Kidney (tissue), 14 donors: Measurements from ENCODE around the gene ASB2. TPM values are rescaled to one million over a fixed set of nuclear protein-coding genes. Genes with fewer than 3 reads are reported as not detected.

Experiments used
- DNase-seq, 5 donors: peaks; one replicate each; pipeline ENCODE4 v3.0.0-alpha.2; 2013 to 2020
- FAIRE-seq: peaks from 2 replicates; lab custom pipeline; 2012; peaks lifted over from hg19 to GRCh38; lab: Jason Lieb, UNC
- H3K27ac ChIP-seq, 2 donors: one replicate each; pipeline ENCODE4 v1.7.0; 2013; ENCODE audit warnings: low read depth in 2 of 2, low read length in 2 of 2, inconsistent platforms in 1 of 2
- H3K27me3 ChIP-seq: one replicate; pipeline ENCODE4 v1.7.1; 2013; ENCODE audit warnings: low read length, inconsistent platforms; ENCODE audit not compliant: control insufficient read depth, insufficient read depth
- H3K36me3 ChIP-seq, 3 donors: one replicate each; pipeline versions ENCODE4 v1.7.0 to v1.7.1; 2013; ENCODE audit warnings: low read length in 3 of 3, control low read depth in 1 of 3, inconsistent platforms in 1 of 3; ENCODE audit not compliant: insufficient read depth in 3 of 3, control insufficient read depth in 2 of 3
- H3K4me1 ChIP-seq, 3 donors: one replicate each; pipeline versions ENCODE4 v1.7.0 to v1.7.1; 2013; ENCODE audit warnings: low read length in 3 of 3, inconsistent platforms in 1 of 3, low read depth in 1 of 3; ENCODE audit not compliant: control insufficient read depth in 2 of 3, insufficient read depth in 2 of 3
- H3K4me3 ChIP-seq, 3 donors: one replicate each; pipeline versions ENCODE4 v1.7.0 to v1.8.1; 2013; ENCODE audit warnings: low read length in 3 of 3, control low read depth in 1 of 3, inconsistent platforms in 1 of 3
- H3K9ac ChIP-seq, 3 donors: one replicate each; pipeline versions ENCODE4 v1.7.0 to v1.7.1; 2013; ENCODE audit warnings: low read length in 3 of 3, control low read depth in 1 of 3, inconsistent platforms in 1 of 3
- H3K9me3 ChIP-seq, 3 donors: one replicate each; pipeline versions ENCODE4 v1.7.0 to v1.7.1; 2013; ENCODE audit warnings: low read length in 3 of 3, control low read depth in 1 of 3, inconsistent platforms in 1 of 3; ENCODE audit not compliant: control insufficient read depth in 2 of 3, insufficient read depth in 1 of 3
- intact Hi-C: fragments of 100-400 bp; cut with DNase I; formaldehyde crosslinking; loops from one replicate; pipeline ENCODE4 v1.11.1; 2022
- polyA plus RNA-seq: library from polyadenylated mRNA; stranded (reverse); fragments of 350-450 nt; fragmentation: Illumina TruSeq; extraction: RNeasy Lipid Tissue Mini Kit (QIAGEN cat#74804); gene quantifications from one replicate; pipeline ENCODE4 v1.2.3, GENCODE V29; 2014; ENCODE audit warnings: low read depth, low replicate concordance; ENCODE audit not compliant: insufficient read depth
- total RNA-seq: library from RNA; stranded (reverse); fragmentation: NEBNext Ultra II Directional; extraction: Animal tissue kit (Norgen Biotek cat#: 25700); gene quantifications from one replicate; pipeline ENCODE4 v1.2.1, GENCODE V29; 2021
- TF ChIP-seq, protein P1 (sequence below): IDR thresholded peaks from 3 replicates; pipeline ENCODE4 v1.5.1; 2012; ENCODE audit warnings: mild to moderate bottlenecking, moderate library complexity, borderline replicate concordance; ENCODE audit not compliant: insufficient read depth; ENCODE audit errors: extremely low read depth
- donor health status: control.
- donor health status: control.
- donor health status: control.
- donor health status: control.
- donor health status: control.
- donor health status: DM: yes; HTN: yes; CAD: no.
- donor health status: Normal renal cell carcinoma (clear cell type).

The ASB2 gene
- total and polyA plus RNA-seq, 2 donors from 2014 or later = 0.97 to 3.7 TPM

DNA sequence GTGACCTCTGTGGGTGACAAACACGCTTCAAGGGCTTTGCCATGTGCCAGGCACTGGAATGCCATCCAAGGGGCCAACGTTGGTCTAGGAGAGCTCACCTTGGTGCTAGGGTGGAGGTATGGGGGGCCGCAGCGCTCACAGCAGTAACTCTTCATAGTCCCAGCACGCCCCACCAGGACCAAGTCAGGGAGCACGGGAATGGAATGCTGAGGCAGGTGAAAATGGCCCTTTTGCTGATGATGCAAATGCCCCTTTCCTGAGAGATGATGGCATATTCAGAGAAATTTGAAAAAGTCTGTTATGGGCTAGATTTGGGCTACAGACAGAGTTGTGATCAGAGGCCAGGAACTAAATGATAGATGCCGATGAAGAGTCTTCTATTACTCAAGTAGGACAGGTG is 59.2 kb downstream of the ASB2 start:
- intact Hi-C loops = no loop called here
- no peaks in the 10 kb centered on the region for H3K4me1 ChIP-seq
- H3K36me3 ChIP-seq = no peaks in the 10 kb centered on the region
- peaks cover 0 to 10% (median 0%) of the 10 kb centered on the region in 3 donors for H3K9me3 ChIP-seq
- H3K27ac ChIP-seq = no peak overlapping the region
- no peak for FAIRE-seq
- H3K4me3 ChIP-seq = no peak overlapping the region
- no peak for DNase-seq
- H3K27me3 ChIP-seq = no peaks in the 10 kb centered on the region
- H3K9ac ChIP-seq = no peak overlapping the region
- TF ChIP-seq, protein P1, sequence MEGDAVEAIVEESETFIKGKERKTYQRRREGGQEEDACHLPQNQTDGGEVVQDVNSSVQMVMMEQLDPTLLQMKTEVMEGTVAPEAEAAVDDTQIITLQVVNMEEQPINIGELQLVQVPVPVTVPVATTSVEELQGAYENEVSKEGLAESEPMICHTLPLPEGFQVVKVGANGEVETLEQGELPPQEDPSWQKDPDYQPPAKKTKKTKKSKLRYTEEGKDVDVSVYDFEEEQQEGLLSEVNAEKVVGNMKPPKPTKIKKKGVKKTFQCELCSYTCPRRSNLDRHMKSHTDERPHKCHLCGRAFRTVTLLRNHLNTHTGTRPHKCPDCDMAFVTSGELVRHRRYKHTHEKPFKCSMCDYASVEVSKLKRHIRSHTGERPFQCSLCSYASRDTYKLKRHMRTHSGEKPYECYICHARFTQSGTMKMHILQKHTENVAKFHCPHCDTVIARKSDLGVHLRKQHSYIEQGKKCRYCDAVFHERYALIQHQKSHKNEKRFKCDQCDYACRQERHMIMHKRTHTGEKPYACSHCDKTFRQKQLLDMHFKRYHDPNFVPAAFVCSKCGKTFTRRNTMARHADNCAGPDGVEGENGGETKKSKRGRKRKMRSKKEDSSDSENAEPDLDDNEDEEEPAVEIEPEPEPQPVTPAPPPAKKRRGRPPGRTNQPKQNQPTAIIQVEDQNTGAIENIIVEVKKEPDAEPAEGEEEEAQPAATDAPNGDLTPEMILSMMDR = no peak

GRCh38 chr14:93916498-93916897 is 59.9 kb downstream of the ASB2 start:
- Histone ChIP-seq H3K27me3 (no peaks in the 10 kb centered on the region), H3K36me3 (no peaks in the 10 kb centered on the region), H3K4me1 (no peaks in the 10 kb centered on the region), H3K4me3 (no peak overlapping the region), H3K27ac (no peak overlapping the region), H3K9me3 (peaks cover 0 to 10% (median 0%) of the 10 kb centered on the region in 3 donors), H3K9ac (no peak overlapping the region)
- TF ChIP-seq, protein P1 = no peak
- DNase-seq = no peak
- intact Hi-C loops = no loop called here
- FAIRE-seq = no peak

DNA sequence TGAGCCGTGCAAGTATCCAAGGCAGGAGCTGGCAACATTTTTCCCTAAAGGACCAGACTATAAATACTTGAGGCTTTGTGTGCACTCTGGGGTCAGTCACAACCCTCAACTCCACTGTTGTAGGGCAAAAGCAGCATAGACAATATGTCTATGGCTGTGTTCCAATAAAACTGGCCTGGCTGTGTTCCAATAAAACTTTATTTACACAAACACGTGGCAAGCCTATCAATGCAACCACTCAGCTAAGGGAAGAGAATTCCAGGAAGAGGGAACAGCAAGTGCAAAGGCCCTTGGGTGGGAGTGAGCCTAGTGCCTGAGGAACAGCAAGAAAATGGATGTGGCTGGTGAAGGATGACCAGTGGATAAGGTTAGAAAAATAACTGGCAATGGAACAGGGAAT is 60.6 kb downstream of the ASB2 start:
- intact Hi-C loops = no loop called here
- Histone ChIP-seq H3K27ac (no peak overlapping the region), H3K36me3 (no peaks in the 10 kb centered on the region), H3K9ac (no peak overlapping the region), H3K4me3 (no peak overlapping the region), H3K4me1 (no peaks in the 10 kb centered on the region), H3K27me3 (no peaks in the 10 kb centered on the region), H3K9me3 (peaks cover 0 to 10% (median 0%) of the 10 kb centered on the region in 3 donors)
- DNase-seq (no peak), FAIRE-seq (no peak)
- TF ChIP-seq, protein P1 = no peak

DNA sequence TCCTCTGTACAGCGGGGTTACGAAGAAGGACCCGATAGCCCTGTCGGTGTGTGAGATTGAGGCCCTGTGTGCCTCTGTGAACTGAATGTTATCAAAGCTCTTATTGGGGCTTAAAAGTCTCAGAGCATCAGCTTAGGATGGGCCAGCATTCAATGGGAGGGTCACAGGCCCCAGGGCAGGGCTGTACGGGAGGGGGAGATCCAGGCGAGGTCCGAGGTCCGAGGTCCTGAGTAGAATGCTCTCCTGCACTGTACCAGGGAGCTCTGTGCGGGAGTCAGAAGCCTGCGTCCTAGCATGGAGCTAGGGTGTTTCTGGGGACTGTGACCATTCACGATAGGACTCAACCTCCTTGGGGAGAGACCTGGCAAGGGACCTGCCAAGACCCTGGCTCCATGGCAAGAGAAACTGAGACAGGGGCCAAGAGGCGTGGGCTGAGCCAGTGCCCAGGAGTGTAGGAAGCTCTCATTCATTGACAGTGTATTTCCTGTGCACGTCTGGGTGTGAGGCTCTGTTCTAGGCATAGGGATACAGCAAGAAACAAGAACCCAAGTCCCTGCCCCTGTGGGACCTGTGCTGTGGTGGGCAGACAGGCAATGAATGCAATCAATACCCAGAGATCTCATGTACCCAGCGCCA is 61.2 kb downstream of the ASB2 start:
- H3K9me3 ChIP-seq = peaks cover 0 to 10% (median 0%) of the 10 kb centered on the region in 3 donors
- H3K9ac ChIP-seq = no peak overlapping the region
- H3K36me3 ChIP-seq = no peaks in the 10 kb centered on the region
- no peaks in the 10 kb centered on the region for H3K4me1 ChIP-seq
- DNase-seq (no peak), FAIRE-seq (no peak)
- no peak overlapping the region for H3K4me3 ChIP-seq
- H3K27ac ChIP-seq = no peak overlapping the region
- no peaks in the 10 kb centered on the region for H3K27me3 ChIP-seq
- intact Hi-C loops = no loop called here
- TF ChIP-seq, protein P1 = no peak
